NCI-H2081 (cell line): ENCODE results near the gene RNF103.
A peak's percentile ranks its signal among the peaks of the same experiment; 100 is the strongest.

Experiments
- DNase-seq, 2 experiments: peaks; one replicate each; lab custom pipeline; 2025; lab: John Stamatoyannopoulos, UW

RNF103 gene

GRCh38 chr2:86563650-86564061, 60.0 kb downstream of the RNF103 start:
- DNase-seq, result no peak

GRCh38 chr2:86562922-86563649, 60.6 kb downstream of the RNF103 start, which contains the start of gene CHMP3:
Gene CHMP3 (minus strand): TSS chr2:86563443. CDS start chr2:86563348, 95 bp downstream.
- peak; percentile 95 to 97 for DNase-seq

GRCh38 chr2:86562485-86562921, 61.2 kb downstream of the RNF103 start:
- DNase-seq, result no peak

GRCh38 chr2:86557836-86558235, 65.8 kb downstream of the RNF103 start:
- DNase-seq, result no peak

- peak; percentile 42 to 55 for DNase-seq
Observed at GRCh38 chr2:86556508-86556907, 67.2 kb downstream of the RNF103 start.
